GM10248 (cell line): ENCODE results near the gene SCN5A.

Source experiments
- CTCF ChIA-PET: fragments of 300-600 bp; sonication (Branson Sonifier 250); formaldehyde crosslinking; extraction: SDS; loops from one replicate; lab custom pipeline; 2021; ENCODE audit warnings: antibody characterized with exemption; lab: Yijun Ruan, JAX
- POLR2A ChIA-PET: fragments of 350-650 bp; sonication (Branson Sonifier 250); formaldehyde crosslinking; extraction: SDS; loops from one replicate; lab custom pipeline; 2020; ENCODE audit warnings: antibody characterized with exemption; lab: Yijun Ruan, JAX
- DNase-seq: peaks from one replicate; pipeline ENCODE4 v3.0.0; 2012; ENCODE audit errors: extremely low spot score
- TF ChIP-seq, protein P1 (sequence below): IDR thresholded peaks from 2 replicates; pipeline ENCODE4 v1.5.1; 2012; ENCODE audit warnings: mild to moderate bottlenecking, low read depth; ENCODE audit errors: extremely low read depth, missing control alignments, control extremely low read depth

The SCN5A gene

DNA sequence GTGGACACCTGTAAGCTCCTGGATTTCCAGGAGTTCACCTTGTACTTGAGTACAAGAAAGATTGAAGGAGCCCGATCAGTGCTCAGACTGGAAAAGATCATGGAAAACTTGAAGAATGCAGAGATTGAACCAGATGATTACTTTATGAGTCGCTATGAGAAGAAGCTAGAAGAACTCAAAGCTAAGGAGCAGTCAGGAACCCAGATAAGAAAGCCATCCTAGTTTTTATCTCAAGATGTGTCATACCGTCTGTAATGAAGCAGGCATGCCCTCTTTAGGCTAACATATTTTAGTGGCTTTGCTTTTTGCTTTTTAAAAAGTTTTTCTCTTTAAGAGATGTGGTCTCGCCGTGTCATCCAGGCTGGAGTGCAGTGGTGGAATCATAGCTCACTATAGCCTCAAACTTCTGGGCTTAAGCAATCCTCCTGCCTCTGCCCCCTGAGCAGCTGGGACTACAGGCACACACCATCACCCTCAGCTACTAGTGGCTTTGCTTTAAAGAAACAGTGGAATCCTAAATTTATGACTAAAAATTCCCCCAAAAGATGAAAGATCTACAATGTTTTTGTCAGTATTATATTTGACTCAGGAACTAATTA is 125.2 kb downstream of the SCN5A start:
- CTCF ChIA-PET: interaction anchor here (0.8 to 2.9 kb wide), 9 partner anchors 28 to 764 kb away, joined by 3 to 14 read pairs (median 4); partner anchors contain the start of gene EXOG
- POLR2A ChIA-PET: no interaction called here
- DNase-seq: no peak
- TF ChIP-seq, protein P1, sequence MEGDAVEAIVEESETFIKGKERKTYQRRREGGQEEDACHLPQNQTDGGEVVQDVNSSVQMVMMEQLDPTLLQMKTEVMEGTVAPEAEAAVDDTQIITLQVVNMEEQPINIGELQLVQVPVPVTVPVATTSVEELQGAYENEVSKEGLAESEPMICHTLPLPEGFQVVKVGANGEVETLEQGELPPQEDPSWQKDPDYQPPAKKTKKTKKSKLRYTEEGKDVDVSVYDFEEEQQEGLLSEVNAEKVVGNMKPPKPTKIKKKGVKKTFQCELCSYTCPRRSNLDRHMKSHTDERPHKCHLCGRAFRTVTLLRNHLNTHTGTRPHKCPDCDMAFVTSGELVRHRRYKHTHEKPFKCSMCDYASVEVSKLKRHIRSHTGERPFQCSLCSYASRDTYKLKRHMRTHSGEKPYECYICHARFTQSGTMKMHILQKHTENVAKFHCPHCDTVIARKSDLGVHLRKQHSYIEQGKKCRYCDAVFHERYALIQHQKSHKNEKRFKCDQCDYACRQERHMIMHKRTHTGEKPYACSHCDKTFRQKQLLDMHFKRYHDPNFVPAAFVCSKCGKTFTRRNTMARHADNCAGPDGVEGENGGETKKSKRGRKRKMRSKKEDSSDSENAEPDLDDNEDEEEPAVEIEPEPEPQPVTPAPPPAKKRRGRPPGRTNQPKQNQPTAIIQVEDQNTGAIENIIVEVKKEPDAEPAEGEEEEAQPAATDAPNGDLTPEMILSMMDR: no peak

DNA sequence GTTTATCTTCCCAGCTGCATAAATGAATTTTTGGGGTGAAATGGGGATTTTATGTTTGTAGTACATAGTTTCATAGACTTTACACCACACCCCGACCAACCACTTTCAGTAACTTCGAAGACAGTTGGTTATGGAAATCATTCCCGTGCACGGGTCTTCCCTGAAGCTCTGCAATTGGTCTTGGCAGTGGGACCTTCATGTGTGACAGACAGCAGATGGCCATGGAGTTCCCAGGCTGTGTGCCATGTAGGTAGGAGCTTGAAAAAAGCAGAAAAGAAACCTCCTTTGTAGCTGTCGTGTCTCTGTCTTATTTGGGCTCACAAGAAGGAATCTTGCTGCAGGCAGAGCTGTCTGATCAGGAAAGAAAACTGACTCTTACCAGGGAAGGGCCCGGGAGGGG is 127.5 kb downstream of the SCN5A start:
- DNase-seq: no peak
- POLR2A ChIA-PET: no interaction called here
- TF ChIP-seq, protein P1: no peak
- CTCF ChIA-PET: interaction anchor here (0.6 to 5.0 kb wide), 58 partner anchors 8 to 1784 kb away, joined by 3 to 106 read pairs (median 4); partner anchors contain the start of gene EXOG

DNA sequence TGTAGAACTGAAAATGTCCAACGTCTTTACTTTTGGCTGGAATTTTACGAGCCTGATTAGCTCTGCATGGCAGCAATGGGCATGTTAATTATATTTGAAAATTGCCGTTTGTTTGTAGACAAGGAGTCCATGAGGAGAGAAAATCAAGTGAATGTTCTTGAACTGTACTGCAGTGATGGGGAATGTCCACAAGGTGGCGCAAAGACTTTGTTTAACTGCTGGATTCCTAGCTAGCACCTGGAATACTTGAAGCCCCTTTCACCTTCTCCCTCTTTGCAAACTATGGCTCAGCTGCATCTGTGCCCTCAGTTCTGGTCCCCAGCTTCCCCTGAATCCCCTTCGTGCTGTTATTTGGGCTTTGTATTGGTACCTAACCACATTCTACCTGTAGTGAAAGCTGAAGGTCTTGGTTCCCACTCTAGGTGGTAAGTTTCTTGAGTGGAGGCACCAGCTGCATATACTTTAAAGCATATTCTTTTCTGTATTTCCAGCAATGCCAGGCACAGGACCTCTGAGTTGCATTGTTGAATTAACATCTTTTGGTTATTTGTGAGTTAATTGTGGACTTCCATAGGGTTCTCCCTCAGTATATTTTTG is 128.0 kb downstream of the SCN5A start:
- peak; percentile 72 for DNase-seq
- CTCF ChIA-PET: interaction anchor here (0.6 to 5.0 kb wide), 61 partner anchors 9 to 1785 kb away, joined by 3 to 106 read pairs (median 4); partner anchors contain the start of gene EXOG
- POLR2A ChIA-PET: no interaction called here
- TF ChIP-seq, protein P1: peak; percentile 95

DNA sequence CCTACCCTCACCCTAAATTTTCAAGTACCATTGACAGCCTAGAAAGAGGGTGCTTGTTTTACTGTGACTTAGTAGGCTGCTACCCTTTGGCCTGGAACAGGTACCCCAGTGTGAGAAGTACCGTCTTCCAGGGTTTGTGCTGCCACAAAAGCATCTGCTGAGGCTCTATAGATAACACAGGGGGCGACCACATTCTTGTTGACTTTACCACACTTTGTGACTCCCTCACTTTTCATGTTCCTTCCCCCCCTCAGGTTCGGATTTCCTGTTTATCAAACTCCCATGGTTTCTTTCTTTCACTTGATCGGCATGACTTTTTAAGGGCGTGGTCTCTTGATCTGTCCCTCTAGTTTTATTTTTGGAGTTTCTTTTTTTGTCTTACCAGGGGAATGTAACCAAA is 129.8 kb downstream of the SCN5A start:
- TF ChIP-seq, protein P1: no peak
- ChIA-PET POLR2A (no interaction called here), CTCF (interaction anchor here (1.3 to 5.0 kb wide), 9 partner anchors 10 to 174 kb away, joined by 3 to 106 read pairs (median 22); partner anchors contain the start of gene EXOG)
- DNase-seq: no peak

DNA sequence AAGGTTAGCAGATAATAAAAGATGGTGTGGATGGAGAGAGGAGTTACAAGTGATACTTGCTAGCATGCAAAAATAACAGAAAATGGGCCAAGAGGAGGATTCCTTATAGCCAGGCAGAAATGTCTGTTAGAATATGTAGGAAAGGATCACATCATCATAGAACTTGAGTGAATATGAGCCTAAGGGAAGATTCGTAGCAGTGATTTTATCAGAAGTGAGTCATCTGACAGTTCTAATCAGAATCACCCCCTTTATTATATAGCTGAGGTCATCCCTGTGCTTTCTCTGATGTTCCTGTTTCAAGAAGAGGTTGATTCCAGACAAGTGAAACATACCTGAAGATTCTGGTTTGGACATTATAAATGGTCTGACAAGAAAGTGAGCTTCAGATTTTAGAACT is 130.5 kb downstream of the SCN5A start:
- TF ChIP-seq, protein P1: no peak
- CTCF ChIA-PET: interaction anchor here (0.9 to 5.0 kb wide), 9 partner anchors 9 to 481 kb away, joined by 3 to 106 read pairs (median 9); partner anchors contain the start of gene EXOG
- POLR2A ChIA-PET: no interaction called here
- no peak for DNase-seq

DNA sequence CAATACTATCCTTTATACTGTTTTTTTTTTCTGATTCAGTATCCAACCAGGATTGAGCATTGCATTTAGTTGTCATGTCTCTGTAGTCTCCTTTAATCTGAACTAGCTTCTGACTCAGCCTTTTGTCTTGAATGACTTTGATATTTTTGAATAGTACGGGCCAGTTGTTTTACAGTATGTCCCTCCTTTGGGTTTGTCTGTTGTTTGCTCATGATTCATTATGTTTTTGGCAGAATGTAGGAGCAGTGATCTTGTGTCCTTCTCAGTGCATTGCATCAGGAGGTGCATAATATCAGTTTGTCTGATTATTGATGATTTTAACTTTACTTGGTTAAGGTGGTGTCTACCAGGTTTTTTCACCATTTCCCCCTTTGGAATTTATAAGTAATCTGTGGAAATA is 132.8 kb downstream of the SCN5A start:
- DNase-seq: no peak
- CTCF ChIA-PET: interaction anchor here (1.1 to 1.3 kb wide), 2 partner anchors 218 to 513 kb away, joined by 3 read pairs; no protein-coding TSS in a partner anchor
- TF ChIP-seq, protein P1: no peak
- POLR2A ChIA-PET: no interaction called here
